ENCODE results near the gene NRXN3. TPM values are rescaled to one million over a fixed set of nuclear protein-coding genes. Genes with fewer than 3 reads are reported as not detected.

NRXN3 gene
- total RNA-seq, 2 experiments from 2014 or later, result not detected

GRCh38 chr14:78398216-78398615 is 228.0 kb downstream of the NRXN3 start:
- no peak for TF ChIP-seq CTCF (conservative IDR thresholded peaks at IDR 0.05; ENCODE audit: low read length)
- no peak for TF ChIP-seq EZH2phosphoT487 (IDR thresholded peaks at IDR 0.05; ENCODE audit: borderline replicate concordance, low read depth, low read length)
- Histone ChIP-seq H3K4me2 (ENCODE audit: low read length) (no peak overlapping the region), H3K9me3 (ENCODE audit: low read length) (no peaks in the 10 kb centered on the region), H3K27ac (ENCODE audit: low read depth, low read length, poor library complexity, severe bottlenecking) (no peak overlapping the region), H4K20me1 (ENCODE audit: insufficient read depth, low read length) (no peaks in the 10 kb centered on the region), H2AFZ (ENCODE audit: low read length) (no peak overlapping the region), H3K79me2 (ENCODE audit: insufficient read depth, low read depth, low read length) (no peaks in the 10 kb centered on the region), H3K4me1 (ENCODE audit: insufficient read depth, low read length, poor library complexity, severe bottlenecking) (no peaks in the 10 kb centered on the region), H3K36me3 (ENCODE audit: insufficient read depth, low read length) (no peaks in the 10 kb centered on the region), H3K4me3 (ENCODE audit: low read depth, low read length, poor library complexity, severe bottlenecking) (no peak overlapping the region), H3K9me2 (ENCODE audit: insufficient read depth, low read length) (no peaks in the 10 kb centered on the region)
- no TSS peak for BruUV-seq (replicated peaks)
- intact Hi-C loops (cut with micrococcal nuclease; ENCODE audit: unreplicated experiment), result no loop called here
- CTCF ChIA-PET (ENCODE audit: unreplicated experiment), result no interaction called here
- no peak for DNase-seq (ENCODE audit: low spot score)
- POLR2A ChIA-PET, result no interaction called here

GRCh38 chr14:78399316-78399889 is 229.2 kb downstream of the NRXN3 start:
- no peak for TF ChIP-seq CTCF (conservative IDR thresholded peaks at IDR 0.05; ENCODE audit: low read length)
- TF ChIP-seq EZH2phosphoT487 (IDR thresholded peaks at IDR 0.05; ENCODE audit: borderline replicate concordance, low read depth, low read length), result no peak
- Histone ChIP-seq H3K36me3 (ENCODE audit: insufficient read depth, low read length) (no peaks in the 10 kb centered on the region), H3K4me1 (ENCODE audit: insufficient read depth, low read length, poor library complexity, severe bottlenecking) (no peaks in the 10 kb centered on the region), H4K20me1 (ENCODE audit: insufficient read depth, low read length) (no peaks in the 10 kb centered on the region), H3K27ac (ENCODE audit: low read depth, low read length, poor library complexity, severe bottlenecking) (no peak overlapping the region), H3K9me3 (ENCODE audit: low read length) (no peaks in the 10 kb centered on the region), H3K4me2 (ENCODE audit: low read length) (no peak overlapping the region), H3K4me3 (ENCODE audit: low read depth, low read length, poor library complexity, severe bottlenecking) (no peak overlapping the region), H3K79me2 (ENCODE audit: insufficient read depth, low read depth, low read length) (no peaks in the 10 kb centered on the region), H2AFZ (ENCODE audit: low read length) (no peak overlapping the region), H3K9me2 (ENCODE audit: insufficient read depth, low read length) (no peaks in the 10 kb centered on the region)
- intact Hi-C loops (cut with micrococcal nuclease; ENCODE audit: unreplicated experiment), result no loop called here
- peak; percentile 24 for DNase-seq (ENCODE audit: low spot score)
- POLR2A ChIA-PET, result no interaction called here
- CTCF ChIA-PET (ENCODE audit: unreplicated experiment), result no interaction called here
- BruUV-seq (replicated peaks), result no TSS peak

- no peak for TF ChIP-seq CTCF (conservative IDR thresholded peaks at IDR 0.05; ENCODE audit: low read length)
- TF ChIP-seq EZH2phosphoT487 (IDR thresholded peaks at IDR 0.05; ENCODE audit: borderline replicate concordance, low read depth, low read length), result no peak
- Histone ChIP-seq H3K79me2 (ENCODE audit: insufficient read depth, low read depth, low read length) (no peaks in the 10 kb centered on the region), H4K20me1 (ENCODE audit: insufficient read depth, low read length) (no peaks in the 10 kb centered on the region), H3K36me3 (ENCODE audit: insufficient read depth, low read length) (no peaks in the 10 kb centered on the region), H3K4me3 (ENCODE audit: low read depth, low read length, poor library complexity, severe bottlenecking) (no peak overlapping the region), H3K27ac (ENCODE audit: low read depth, low read length, poor library complexity, severe bottlenecking) (no peak overlapping the region), H3K4me1 (ENCODE audit: insufficient read depth, low read length, poor library complexity, severe bottlenecking) (no peaks in the 10 kb centered on the region), H3K9me2 (ENCODE audit: insufficient read depth, low read length) (no peaks in the 10 kb centered on the region), H3K4me2 (ENCODE audit: low read length) (no peak overlapping the region), H2AFZ (ENCODE audit: low read length) (no peak overlapping the region), H3K9me3 (ENCODE audit: low read length) (no peaks in the 10 kb centered on the region)
- ChIA-PET CTCF (ENCODE audit: unreplicated experiment) (no interaction called here), POLR2A (no interaction called here)
- BruUV-seq (replicated peaks), result no TSS peak
- intact Hi-C loops (cut with micrococcal nuclease; ENCODE audit: unreplicated experiment), result no loop called here
- no peak for DNase-seq (ENCODE audit: low spot score)
These were observed 231.7 kb downstream of the NRXN3 start for GRCh38 chr14:78401866-78402265.
